GM21619 (cell line): ENCODE data around the gene CADM2.

Experiments used
- ATAC-seq: cut with Tn5 transposase; IDR thresholded peaks from one replicate; pipeline ENCODE4 v1.9.1; 2021; ENCODE audit not compliant: unreplicated experiment

The CADM2 gene

DNA sequence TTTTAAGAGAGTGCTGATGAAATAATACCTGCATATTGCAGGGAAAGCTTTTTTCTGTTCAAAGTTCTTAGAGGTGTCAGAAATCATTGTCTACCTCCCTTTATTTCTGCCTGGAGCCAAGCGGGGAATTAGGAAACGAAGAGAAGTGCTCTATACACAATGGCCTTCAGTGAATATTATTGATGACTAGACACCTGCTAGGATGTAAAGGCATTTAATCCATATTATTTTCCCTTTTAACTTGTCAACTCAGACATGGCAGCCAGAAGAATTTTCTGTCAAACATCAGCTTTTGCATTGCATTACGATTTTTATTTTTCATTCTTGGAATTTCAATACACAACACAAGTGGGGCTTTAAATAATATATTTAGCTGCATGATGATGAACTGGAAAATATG lies 24.7 kb downstream of the CADM2 start:
- no peak for ATAC-seq

GRCh38 chr3:84984429-84984828 lies 25.6 kb downstream of the CADM2 start:
- ATAC-seq: no peak

DNA sequence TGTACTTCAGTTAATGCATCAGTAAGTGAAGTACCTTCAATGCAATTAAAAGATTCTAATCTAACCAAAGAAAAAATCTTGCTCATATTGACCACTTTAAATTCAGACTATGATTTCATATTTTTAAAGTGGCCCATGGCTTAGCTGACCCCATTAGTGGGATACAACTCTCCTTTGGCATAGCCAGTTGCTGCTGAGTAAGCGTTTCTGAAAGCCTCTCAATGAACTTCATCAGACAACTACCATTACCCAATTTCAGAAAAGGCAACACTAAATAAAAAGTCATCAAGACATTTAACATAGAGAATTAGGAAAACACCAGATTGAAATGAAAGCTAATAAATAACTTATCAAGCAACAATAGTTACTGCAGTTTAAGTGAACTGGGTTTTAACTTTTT lies 27.0 kb downstream of the CADM2 start:
- no peak for ATAC-seq

DNA sequence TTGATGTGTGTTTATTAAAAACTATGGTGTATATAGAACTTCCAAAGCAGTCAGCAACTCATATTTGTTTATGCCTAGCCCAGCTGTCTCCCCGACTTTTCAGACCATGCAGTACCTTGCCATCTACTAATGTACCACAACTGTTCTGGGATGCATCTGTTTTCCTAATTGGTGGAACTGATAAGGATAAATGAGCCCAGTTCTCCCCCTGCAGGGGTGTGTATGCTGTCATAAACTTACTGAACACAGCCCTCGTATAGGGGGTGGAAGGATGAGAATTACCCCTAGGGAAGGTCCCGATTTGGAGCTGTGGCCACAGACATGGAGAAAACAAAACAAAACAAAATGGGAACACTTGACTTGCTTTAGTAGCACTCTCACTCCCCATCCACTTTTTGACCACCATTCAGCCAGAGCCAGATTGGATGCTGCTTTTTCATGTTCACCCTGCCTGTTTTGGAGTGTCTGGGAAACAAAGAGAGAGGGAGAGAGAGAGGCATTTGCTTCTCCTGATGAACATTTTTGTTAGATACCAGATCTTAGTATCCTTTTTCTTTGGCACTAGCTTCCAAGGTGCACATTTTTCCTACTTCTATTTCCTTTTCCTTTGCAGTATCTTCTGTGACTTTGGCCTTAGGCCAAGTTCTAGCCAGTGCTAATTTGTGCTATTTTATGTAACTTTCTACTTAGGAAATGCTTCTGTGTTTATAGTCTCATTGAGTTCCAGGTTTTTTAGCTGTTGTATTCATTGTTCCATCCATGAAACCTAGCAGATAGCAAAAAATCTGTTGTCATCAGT lies 29.1 kb downstream of the CADM2 start:
- no peak for ATAC-seq

DNA sequence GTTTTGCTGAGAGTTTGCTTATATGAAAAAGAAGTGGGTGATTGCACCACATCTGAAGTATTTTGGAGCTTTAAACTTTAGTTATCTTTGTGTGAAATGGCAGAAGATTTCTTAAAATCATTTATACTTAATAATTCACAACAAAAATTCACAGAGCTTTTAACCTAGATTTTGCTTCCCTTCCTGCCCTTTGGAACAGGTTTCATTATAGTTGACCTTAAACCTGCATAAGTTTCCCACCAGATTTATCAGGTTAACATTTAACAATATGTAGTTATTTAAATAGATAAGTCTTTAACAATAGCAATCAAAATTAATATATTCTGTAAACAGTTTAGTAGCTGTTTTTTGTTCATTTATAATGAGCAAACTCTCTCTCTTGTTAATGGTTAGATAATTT lies 30.3 kb downstream of the CADM2 start:
- no peak for ATAC-seq

DNA sequence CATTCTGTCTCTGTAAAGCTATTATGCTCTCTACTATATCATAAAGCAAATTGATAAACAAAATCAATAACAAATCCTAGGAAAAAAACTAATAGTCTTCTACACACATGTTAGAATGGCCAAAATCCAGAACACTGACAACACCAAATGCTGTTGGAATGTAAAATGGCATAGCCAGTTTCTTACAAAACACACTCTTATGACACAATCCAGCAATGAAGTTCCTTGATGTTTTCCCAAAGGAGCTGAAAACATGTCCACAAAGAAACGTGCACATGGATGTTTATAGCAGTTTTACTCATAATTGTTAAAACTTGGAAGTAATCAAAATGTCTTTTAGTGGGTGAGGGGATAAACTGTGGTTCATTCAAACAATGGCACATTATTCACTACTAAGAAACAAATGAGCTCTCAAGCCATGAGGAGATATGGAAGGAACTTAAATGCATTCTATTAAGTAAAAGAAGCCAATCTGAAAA lies 32.7 kb downstream of the CADM2 start:
- no peak for ATAC-seq

DNA sequence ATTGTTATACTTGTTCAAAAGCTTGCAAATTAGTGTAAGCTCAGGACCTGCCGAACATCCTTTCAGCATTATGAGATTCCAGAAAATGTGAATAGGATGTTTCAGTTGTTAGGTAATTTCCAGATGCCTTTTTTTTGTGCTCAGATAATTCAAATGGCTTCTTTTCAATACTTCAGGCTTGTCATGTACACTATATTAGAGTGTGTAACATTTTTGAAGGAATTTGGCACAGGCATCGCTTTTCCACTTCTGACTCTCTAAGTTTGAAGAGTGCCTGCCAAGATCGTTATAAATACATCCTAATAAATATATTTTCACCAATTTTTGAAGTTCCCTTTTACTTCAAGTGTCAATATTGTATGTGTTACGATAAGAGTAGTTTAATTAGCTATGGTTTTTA lies 35.2 kb downstream of the CADM2 start:
- ATAC-seq: no peak

DNA sequence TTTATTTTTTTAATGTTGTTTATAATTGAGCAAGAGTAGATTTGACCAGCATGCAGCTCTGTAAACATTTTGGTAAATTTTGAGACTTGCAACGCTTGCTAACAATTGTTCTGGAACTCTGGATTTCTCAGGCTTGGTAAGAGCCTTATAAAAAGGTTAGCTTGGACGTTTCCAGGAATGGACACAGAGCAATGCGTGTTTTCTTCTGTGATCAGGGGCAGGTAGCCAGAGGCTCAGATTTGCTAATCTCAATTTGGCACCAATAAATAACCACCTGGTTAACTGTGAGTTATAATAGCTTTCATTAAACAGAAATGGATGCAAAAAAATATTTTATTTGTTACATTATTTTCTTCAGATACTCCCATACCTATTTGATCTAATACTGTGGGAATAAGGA lies 39.8 kb downstream of the CADM2 start:
- ATAC-seq: no peak

- ATAC-seq: no peak
Measured at GRCh38 chr3:85003479-85003878, 44.7 kb downstream of the CADM2 start.

DNA sequence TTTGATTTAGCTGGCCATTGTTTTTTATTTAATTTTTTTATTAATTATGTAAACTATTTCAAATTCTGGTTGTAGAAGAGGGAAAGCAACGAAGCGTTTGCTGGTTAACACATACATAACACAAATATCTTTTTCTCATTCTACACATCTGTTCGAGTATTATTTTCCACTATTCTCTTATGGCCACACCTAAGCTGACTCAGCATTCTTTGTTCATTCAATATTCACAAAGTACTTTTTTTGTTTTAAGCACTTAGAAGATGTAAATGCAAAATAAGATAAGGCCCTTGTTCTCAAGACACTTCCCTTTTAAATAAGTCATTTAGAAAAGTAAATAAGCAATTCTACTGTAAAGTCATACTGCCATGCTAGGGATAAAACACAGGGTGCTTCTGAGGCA lies 45.4 kb downstream of the CADM2 start:
- no peak for ATAC-seq

DNA sequence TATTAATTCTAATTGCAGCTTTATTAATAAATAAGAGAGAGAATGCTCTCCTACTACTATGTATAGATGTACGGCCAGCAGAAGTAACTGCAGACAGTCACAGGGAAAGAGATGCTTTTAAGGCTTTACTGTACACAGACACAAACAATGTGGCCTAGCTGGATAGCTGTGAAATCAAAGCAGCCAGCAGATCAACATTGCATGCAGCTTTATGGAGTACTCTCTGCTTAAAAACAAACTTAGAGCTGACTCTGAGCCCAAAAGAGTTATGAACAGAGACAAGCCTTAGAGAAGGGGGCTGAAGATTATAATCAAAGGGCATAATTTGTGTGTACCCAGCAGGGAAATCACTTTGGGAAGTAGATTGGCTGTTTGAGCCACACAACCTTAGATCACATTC lies 47.2 kb downstream of the CADM2 start:
- no peak for ATAC-seq

GRCh38 chr3:85007195-85008094 lies 48.7 kb downstream of the CADM2 start:
- ATAC-seq: no peak

- ATAC-seq: no peak
Measured at GRCh38 chr3:85020828-85021227, 62.0 kb downstream of the CADM2 start.

DNA sequence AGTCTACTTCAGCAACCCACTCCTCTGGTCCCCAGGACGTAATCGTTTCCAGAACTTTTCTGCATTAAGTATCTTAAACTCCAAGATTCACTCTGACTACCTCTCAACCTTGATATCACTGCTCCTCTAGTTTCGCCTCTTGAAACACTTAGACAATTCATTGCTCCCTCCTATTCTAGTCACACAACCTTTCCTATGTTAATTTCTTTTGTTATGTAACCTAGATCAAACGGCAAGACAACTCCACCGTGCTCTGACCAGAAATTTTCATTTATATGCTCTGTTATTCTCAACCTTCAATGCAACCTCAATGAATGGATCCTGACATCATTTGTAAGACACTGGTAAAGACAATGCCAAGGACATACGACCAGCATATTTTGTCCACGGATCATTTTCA lies 71.3 kb downstream of the CADM2 start:
- no peak for ATAC-seq

- ATAC-seq: no peak
Measured at GRCh38 chr3:85037203-85037602, 78.4 kb downstream of the CADM2 start.

DNA sequence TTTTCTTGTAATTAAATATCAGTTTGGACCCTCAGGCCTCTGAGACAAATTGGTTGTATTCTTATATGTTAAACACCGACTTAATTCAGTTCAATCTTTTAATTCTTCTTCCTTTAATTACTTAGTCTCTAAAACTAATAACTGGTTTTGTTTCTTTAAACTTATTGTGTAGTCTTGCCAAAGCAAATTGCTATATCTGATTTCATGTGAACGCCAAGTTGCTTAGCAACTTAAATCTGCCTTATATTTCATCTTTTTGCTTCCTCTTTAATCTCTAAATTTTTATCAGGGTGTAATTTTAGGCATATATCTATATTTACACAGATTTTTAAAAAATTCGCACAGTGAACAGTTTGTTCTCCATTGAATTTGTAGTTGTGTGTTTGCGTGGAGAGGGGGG lies 82.2 kb downstream of the CADM2 start:
- no peak for ATAC-seq

GRCh38 chr3:85041562-85042055 lies 82.8 kb downstream of the CADM2 start:
- no peak for ATAC-seq

GRCh38 chr3:85050821-85051220 lies 92.0 kb downstream of the CADM2 start:
- ATAC-seq: no peak

DNA sequence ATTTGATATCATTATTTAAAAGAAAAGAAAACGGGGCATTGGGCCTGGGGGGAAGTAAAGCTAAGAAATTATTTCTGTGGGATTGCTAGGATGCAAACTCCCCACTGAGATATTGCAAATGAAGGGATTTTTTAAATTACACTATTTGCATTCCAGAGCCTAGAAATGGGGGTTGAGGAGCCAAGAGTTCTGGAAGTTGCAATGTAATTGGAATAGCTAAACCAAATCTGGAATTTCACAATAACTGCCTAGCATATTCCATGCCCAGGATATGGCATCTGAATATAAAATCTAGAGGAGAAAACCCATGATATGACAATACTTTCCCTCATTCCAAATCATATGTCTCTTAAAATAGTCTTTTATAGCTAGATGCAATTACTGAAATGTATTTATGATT lies 93.0 kb downstream of the CADM2 start:
- no peak for ATAC-seq

GRCh38 chr3:85053626-85054025 lies 94.8 kb downstream of the CADM2 start:
- ATAC-seq: no peak

- no peak for ATAC-seq
Measured at GRCh38 chr3:85054579-85054978, 95.8 kb downstream of the CADM2 start.

DNA sequence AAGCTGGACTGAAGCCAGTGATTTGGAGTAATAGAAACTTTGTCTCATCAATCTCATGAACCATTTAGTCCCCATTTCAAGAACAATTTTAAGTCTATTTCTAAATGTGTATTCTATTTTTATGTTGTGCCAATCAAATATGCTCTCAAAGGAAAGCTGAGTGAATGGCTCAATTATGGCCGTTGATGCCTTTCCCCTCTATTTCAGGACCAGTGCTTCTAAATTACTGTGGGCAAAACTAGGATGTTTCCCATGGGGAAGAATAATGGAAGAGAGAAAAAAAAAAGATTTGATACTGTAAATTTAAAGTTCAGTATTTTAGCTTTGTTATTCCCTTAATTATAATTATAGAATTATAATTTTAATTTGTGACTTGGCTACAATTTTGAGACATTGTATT lies 110.1 kb downstream of the CADM2 start:
- ATAC-seq: no peak
